Panc1 (cell line): ENCODE measurements around the gene NFKBIL1. TPM values are rescaled to one million over a fixed set of nuclear protein-coding genes. Genes with fewer than 3 reads are reported as not detected.
A peak's percentile ranks its signal among the peaks of the same experiment; 100 is the strongest.

Experiments used
- ATAC-seq: fragments of 200-7000 bp; cut with Tn5 transposase; 2 replicates; pipeline ENCODE4 v1.9.1; 2020; ENCODE audit warnings: mild to moderate bottlenecking, moderate library complexity
- BruUV-seq: library from RNA; stranded (reverse); fragments of 400-500 nt; replicated peaks from 2 replicates; lab custom pipeline; 2021; lab: Mats Ljungman, UMichigan
- CTCF ChIA-PET: fragments of 300-600 bp; sonication (Branson Sonifier 250); formaldehyde crosslinking; loops from one replicate; lab custom pipeline; 2022; ENCODE audit warnings: antibody characterized with exemption; lab: Charles Lee
- POLR2A ChIA-PET: fragments of 300-600 bp; sonication (Branson Sonifier 250); formaldehyde crosslinking; loops from one replicate; lab custom pipeline; 2022; ENCODE audit warnings: antibody characterized with exemption; lab: Charles Lee
- DNase-seq: peaks from one replicate; pipeline ENCODE4 v3.0.0-alpha.2; 2010; ENCODE audit warnings: low read depth, low spot score
- H3K27ac ChIP-seq: 2 replicates; pipeline ENCODE4 v1.5.1; 2011; ENCODE audit warnings: mild to moderate bottlenecking, low read length, inconsistent platforms
- H3K27me3 ChIP-seq: fragments of 200-500 bp; sonication (Bioruptor generic); 2 replicates; pipeline ENCODE4 v1.6.0; 2014; ENCODE audit warnings: low read length, inconsistent platforms; ENCODE audit not compliant: control insufficient read depth, insufficient read depth
- H3K36me3 ChIP-seq: fragments of 200-500 bp; sonication (Bioruptor generic); 2 replicates; pipeline ENCODE4 v1.5.1; 2014; ENCODE audit warnings: inconsistent platforms, mild to moderate bottlenecking, low read length, moderate library complexity; ENCODE audit not compliant: control insufficient read depth, insufficient read depth
- H3K4me1 ChIP-seq: 2 replicates; pipeline ENCODE4 v1.5.1; 2011; ENCODE audit warnings: inconsistent platforms, mild to moderate bottlenecking, low read length, moderate library complexity; ENCODE audit not compliant: control insufficient read depth, insufficient read depth
- H3K4me3 ChIP-seq, 2 experiments: 2 replicates each; pipeline ENCODE4 v1.5.1; 2011 to 2012; ENCODE audit warnings: low read depth in 2 of 2, low read length in 2 of 2, mild to moderate bottlenecking in 2 of 2, inconsistent platforms in 1 of 2, moderate library complexity in 1 of 2
- H3K9me3 ChIP-seq: fragments of 200-500 bp; sonication (Bioruptor generic); 2 replicates; pipeline ENCODE4 v1.5.1; 2014; ENCODE audit warnings: low read depth, mild to moderate bottlenecking, inconsistent platforms, low read length, moderate library complexity; ENCODE audit not compliant: control insufficient read depth, insufficient read depth
- CTCF ChIP-seq: fragments of 450-650 bp; IDR thresholded peaks from 2 replicates; pipeline ENCODE4 v1.5.1; 2017; ENCODE audit warnings: mild to moderate bottlenecking
- POLR2AphosphoS5 ChIP-seq: IDR thresholded peaks from 2 replicates; pipeline ENCODE4 v1.6.1; 2012; ENCODE audit warnings: mild to moderate bottlenecking, low read depth, low read length, moderate library complexity
- REST ChIP-seq, 2 experiments: IDR thresholded peaks; 2 replicates each; pipeline ENCODE4 v1.6.1; 2011 to 2012; ENCODE audit warnings: low read depth in 2 of 2, control low read depth in 1 of 2, low read length in 1 of 2, mild to moderate bottlenecking in 1 of 2, moderate library complexity in 1 of 2; ENCODE audit not compliant: insufficient read depth in 1 of 2
- SIN3A ChIP-seq: IDR thresholded peaks from 2 replicates; pipeline ENCODE4 v1.6.1; 2012; ENCODE audit warnings: low read depth, mild to moderate bottlenecking, low read length, moderate library complexity, borderline replicate concordance; ENCODE audit not compliant: insufficient read depth
- TCF7L2 ChIP-seq: IDR thresholded peaks from 2 replicates; pipeline ENCODE4 v1.6.1; 2011; ENCODE audit warnings: mild to moderate bottlenecking, low read depth, low read length, inconsistent platforms
- in situ Hi-C: cut with HindIII; loops from 2 replicates; pipeline ENCODE4 v1.10.0; 2016; ENCODE audit warnings: low sequenced_read_pairs, low pct_unique_long_range_greater_than_20kb
- intact Hi-C: fragments of 100-400 bp; cut with micrococcal nuclease; formaldehyde crosslinking; loops from one replicate; pipeline ENCODE4 v1.10.0; 2022; ENCODE audit not compliant: unreplicated experiment
- total RNA-seq: library from RNA; stranded (reverse); gene quantifications from one replicate; pipeline ENCODE4 v1.2.1, GENCODE V29; 2021; ENCODE audit not compliant: unreplicated experiment

Gene NFKBIL1
- total RNA-seq, 1 experiment from 2014 or later = 27.9 TPM

GRCh38 chr6:31531162-31531561, 16.2 kb upstream of the NFKBIL1 start:
- no peak for ATAC-seq
- intact Hi-C loops = no loop called here
- Histone ChIP-seq H3K4me1 (peaks cover 4% of the 10 kb centered on the region; the same call in 1 of the 2 replicates), H3K9me3 (no peaks in the 10 kb centered on the region), H3K4me3 (no peak overlapping the region), H3K27me3 (no peaks in the 10 kb centered on the region), H3K36me3 (peaks cover 35% of the 10 kb centered on the region), H3K27ac (no peak overlapping the region)
- DNase-seq = no peak
- TF ChIP-seq POLR2AphosphoS5 (no peak), SIN3A (no peak), CTCF (no peak), REST (IDR thresholded peaks at IDR 0.05; ENCODE audit: insufficient read depth in 1 of 2, low read depth in 2 of 2, low read length in 1 of 2) (no peak), TCF7L2 (no peak)
- no TSS peak for BruUV-seq
- CTCF ChIA-PET = no interaction called here
- POLR2A ChIA-PET = no interaction called here
- in situ Hi-C loops = no loop called here

GRCh38 chr6:31531771-31532643, 15.4 kb upstream of the NFKBIL1 start:
- DNase-seq = no peak
- in situ Hi-C loops (no loop called here), intact Hi-C loops (no loop called here)
- H3K9me3 ChIP-seq = no peaks in the 10 kb centered on the region
- no peak overlapping the region for H3K4me3 ChIP-seq
- H3K4me1 ChIP-seq = peaks cover 4% of the 10 kb centered on the region; the same call in 1 of the 2 replicates
- no peaks in the 10 kb centered on the region for H3K27me3 ChIP-seq
- H3K27ac ChIP-seq = no peak overlapping the region
- TF ChIP-seq TCF7L2 (no peak), POLR2AphosphoS5 (peak; percentile 29)
- POLR2A ChIA-PET = no interaction called here
- peaks cover 41% of the 10 kb centered on the region for H3K36me3 ChIP-seq
- ATAC-seq = no peak
- CTCF ChIA-PET = no interaction called here
- TSS peak; percentile 8 for BruUV-seq
